ENCODE data around the gene FADS1.

FADS1 gene

GRCh38 chr11:61795459-61795858 lies 21.3 kb downstream of the FADS1 start:
- no peak for DNase-seq (ENCODE audit: low read depth in 1 of 2, low spot score in 1 of 2)
- Histone ChIP-seq H3K27ac (replicated peaks) (no peak overlapping the region), H3K4me3 (replicated peaks; ENCODE audit: insufficient read depth, low read length) (no peak overlapping the region), H3K27me3 (ENCODE audit: insufficient read depth, poor library complexity, severe bottlenecking) (no peaks in the 10 kb centered on the region)
- TF ChIP-seq REST (IDR thresholded peaks at IDR 0.05; ENCODE audit: insufficient replicate concordance, low read depth) = no peak
- TF ChIP-seq SPI1 (IDR thresholded peaks at IDR 0.05; ENCODE audit: borderline replicate concordance, low read depth) = no peak
- TF ChIP-seq POLR2AphosphoS5 (IDR thresholded peaks at IDR 0.05; ENCODE audit: low read depth) = no peak
- no peak for TF ChIP-seq GABPA (IDR thresholded peaks at IDR 0.05; ENCODE audit: low read depth)

- no peak for DNase-seq (ENCODE audit: low read depth in 1 of 2, low spot score in 1 of 2)
- no peaks in the 10 kb centered on the region for H3K27me3 ChIP-seq (ENCODE audit: insufficient read depth, poor library complexity, severe bottlenecking)
- H3K27ac ChIP-seq (replicated peaks) = no peak overlapping the region
- no peak for TF ChIP-seq SPI1 (IDR thresholded peaks at IDR 0.05; ENCODE audit: borderline replicate concordance, low read depth)
- TF ChIP-seq REST (IDR thresholded peaks at IDR 0.05; ENCODE audit: insufficient replicate concordance, low read depth) = no peak
- no peak for TF ChIP-seq CTCF (IDR thresholded peaks at IDR 0.05; ENCODE audit: insufficient read depth, low read length)
- no peak overlapping the region for H3K4me3 ChIP-seq (replicated peaks; ENCODE audit: insufficient read depth, low read length)
These were observed 22.2 kb downstream of the FADS1 start for GRCh38 chr11:61794579-61794978.

- Histone ChIP-seq H3K27me3 (ENCODE audit: insufficient read depth, poor library complexity, severe bottlenecking) (no peaks in the 10 kb centered on the region), H3K4me3 (replicated peaks; ENCODE audit: insufficient read depth, low read length) (peak overlapping the region; percentile 78), H3K27ac (replicated peaks) (peak overlapping the region; percentile 100)
- DNase-seq (ENCODE audit: low read depth in 1 of 2, low spot score in 1 of 2) = no peak
- TF ChIP-seq SPI1 (IDR thresholded peaks at IDR 0.05; ENCODE audit: borderline replicate concordance, low read depth) = no peak
These were observed 23.0 kb downstream of the FADS1 start for GRCh38 chr11:61793829-61794204.

GRCh38 chr11:61793083-61793828 lies 23.5 kb downstream of the FADS1 start:
- TF ChIP-seq GABPA (IDR thresholded peaks at IDR 0.05; ENCODE audit: low read depth) = no peak
- no peak; the same call in 1 of the 2 replicates for TF ChIP-seq POLR2AphosphoS5 (IDR thresholded peaks at IDR 0.05; ENCODE audit: low read depth)
- no peak for TF ChIP-seq SPI1 (IDR thresholded peaks at IDR 0.05; ENCODE audit: borderline replicate concordance, low read depth)
- no peak for DNase-seq (ENCODE audit: low read depth in 1 of 2, low spot score in 1 of 2)
- Histone ChIP-seq H3K4me3 (replicated peaks; ENCODE audit: insufficient read depth, low read length) (peak overlapping the region; percentile 78), H3K27ac (replicated peaks) (peak overlapping the region; percentile 100), H3K27me3 (ENCODE audit: insufficient read depth, poor library complexity, severe bottlenecking) (no peaks in the 10 kb centered on the region)

- no peaks in the 10 kb centered on the region for H3K27me3 ChIP-seq (ENCODE audit: insufficient read depth, poor library complexity, severe bottlenecking)
- TF ChIP-seq SPI1 (IDR thresholded peaks at IDR 0.05; ENCODE audit: borderline replicate concordance, low read depth) = peak; percentile 84
- TF ChIP-seq CTCF (IDR thresholded peaks at IDR 0.05; ENCODE audit: insufficient read depth, low read length) = no peak
- TF ChIP-seq REST (IDR thresholded peaks at IDR 0.05; ENCODE audit: insufficient replicate concordance, low read depth) = peak; percentile 58
- peak; percentile 84 for TF ChIP-seq POLR2AphosphoS5 (IDR thresholded peaks at IDR 0.05; ENCODE audit: low read depth)
- TF ChIP-seq GABPA (IDR thresholded peaks at IDR 0.05; ENCODE audit: low read depth) = peak; percentile 97
- peak within 1 kb of the TSS; percentile 78 for H3K4me3 ChIP-seq (replicated peaks; ENCODE audit: insufficient read depth, low read length)
- peak within 1 kb of the TSS; percentile 100 for H3K27ac ChIP-seq (replicated peaks)
- DNase-seq (ENCODE audit: low read depth in 1 of 2, low spot score in 1 of 2) = peak; percentile 88 to 92
These were observed 24.3 kb downstream of the FADS1 start, which contains the start of the genes FEN1 and TMEM258 for GRCh38 chr11:61792310-61793082. Gene FEN1 (plus strand): TSS chr11:61792911. CDS start chr11:61795362, 2,451 bp downstream. Gene TMEM258 (minus strand): TSS chr11:61792599. CDS start chr11:61792558, 41 bp downstream.

All from HL-60 (cell line).